ENCODE measurements around the gene PLCE1.

The PLCE1 gene

DNA sequence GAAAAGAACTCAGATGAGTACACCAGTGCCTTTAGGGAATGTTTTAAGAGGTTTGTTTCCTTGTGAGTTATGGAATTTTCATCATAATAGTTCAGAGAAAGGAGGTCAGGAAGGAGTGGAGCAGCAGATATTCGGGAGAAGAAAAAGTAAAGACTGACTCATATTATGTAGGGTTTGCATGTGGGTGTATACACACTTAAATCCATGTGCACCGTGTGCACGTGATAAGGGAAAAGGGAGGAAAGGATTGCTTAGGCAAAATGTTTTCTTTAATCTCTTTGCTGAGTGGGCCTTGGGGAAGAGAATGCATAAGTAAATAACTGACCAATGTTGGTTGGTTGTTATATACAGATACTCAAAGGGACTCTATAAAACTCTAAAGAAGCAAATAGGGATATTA lies 30.2 kb downstream of the PLCE1 start:
- DNase-seq (ENCODE audit: low read depth in 3 of 3): no peak

- no peak for DNase-seq (ENCODE audit: low read depth in 3 of 3)
These were observed 30.7 kb downstream of the PLCE1 start for GRCh38 chr10:94024407-94024806.

GRCh38 chr10:94025806-94026205 lies 32.1 kb downstream of the PLCE1 start:
- DNase-seq (ENCODE audit: low read depth in 3 of 3): no peak

- DNase-seq (ENCODE audit: low read depth in 3 of 3): no peak
These were observed 33.5 kb downstream of the PLCE1 start for GRCh38 chr10:94027197-94027596.

- no peak for DNase-seq (ENCODE audit: low read depth in 3 of 3)
These were observed 36.2 kb downstream of the PLCE1 start for GRCh38 chr10:94029955-94030354.

DNA sequence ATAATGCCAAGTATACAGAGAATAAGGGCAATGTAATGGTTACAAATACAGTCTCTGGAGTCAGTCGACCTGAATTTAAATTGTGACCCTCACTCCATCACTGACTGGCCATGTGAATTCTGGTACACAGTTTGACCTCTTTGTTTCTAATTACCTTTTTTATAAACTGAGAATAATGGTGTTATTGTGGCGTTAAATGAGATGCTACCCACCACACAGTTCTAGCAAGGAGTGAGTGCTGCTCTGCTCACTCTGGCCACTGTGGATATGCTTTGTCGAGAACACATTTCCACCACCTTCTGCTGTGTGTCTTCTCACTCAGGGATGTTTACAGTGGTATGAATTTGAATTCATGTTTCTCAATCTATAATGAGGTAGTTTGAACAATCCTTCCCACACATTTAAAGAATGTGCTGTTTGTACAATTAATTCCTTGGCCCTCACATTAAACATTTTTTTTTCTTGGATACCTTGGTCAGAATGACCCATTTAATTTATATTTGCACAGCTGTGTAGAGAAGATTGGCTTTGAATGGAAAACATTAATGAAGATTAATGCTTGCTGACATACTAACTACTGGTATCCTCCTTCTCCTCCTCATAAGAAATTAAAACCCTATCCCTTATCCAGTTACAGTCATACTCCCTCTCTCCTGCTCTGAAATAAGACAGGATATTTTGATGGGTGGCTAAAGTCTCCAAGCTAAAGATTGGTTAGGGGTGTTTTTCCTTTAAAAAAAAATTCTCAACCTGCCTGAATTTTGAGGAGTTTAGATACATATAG lies 42.4 kb downstream of the PLCE1 start:
- DNase-seq (ENCODE audit: low read depth in 3 of 3): no peak

- DNase-seq (ENCODE audit: low read depth in 3 of 3): no peak
These were observed 43.0 kb downstream of the PLCE1 start for GRCh38 chr10:94036766-94037033.

DNA sequence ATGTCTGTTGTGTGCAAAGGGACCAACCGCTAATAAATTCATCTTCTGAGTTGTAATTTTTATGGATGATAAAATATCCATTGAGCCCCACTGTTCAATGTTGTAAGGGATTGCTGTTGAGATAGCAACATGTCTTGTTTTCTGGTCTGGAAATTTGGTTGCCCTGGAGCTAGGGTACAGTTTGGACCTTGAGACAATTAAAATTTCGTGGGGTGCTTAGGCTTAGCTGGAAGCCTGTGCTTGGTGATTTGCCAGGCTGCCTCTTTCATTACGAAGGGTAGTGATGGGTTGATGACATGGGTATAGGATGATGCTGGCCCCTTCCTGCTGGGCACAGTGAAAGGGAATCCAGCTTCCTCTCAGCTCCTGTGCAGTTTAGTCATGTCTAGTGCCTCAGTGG lies 43.6 kb downstream of the PLCE1 start:
- DNase-seq (ENCODE audit: low read depth in 3 of 3): no peak

GRCh38 chr10:94038024-94038423 lies 44.3 kb downstream of the PLCE1 start:
- no peak for DNase-seq (ENCODE audit: low read depth in 3 of 3)

- DNase-seq (ENCODE audit: low read depth in 3 of 3): no peak
These were observed 47.5 kb downstream of the PLCE1 start for GRCh38 chr10:94041206-94041605.

GRCh38 chr10:94042001-94042833 lies 48.5 kb downstream of the PLCE1 start:
- DNase-seq (ENCODE audit: low read depth in 3 of 3): no peak

GRCh38 chr10:94042834-94043175 lies 49.1 kb downstream of the PLCE1 start:
- DNase-seq (ENCODE audit: low read depth in 3 of 3): no peak
